Measurements from ENCODE around the gene ZBTB2.
A peak's percentile ranks its signal among the peaks of the same experiment; 100 is the strongest.

Gene ZBTB2, protein sequence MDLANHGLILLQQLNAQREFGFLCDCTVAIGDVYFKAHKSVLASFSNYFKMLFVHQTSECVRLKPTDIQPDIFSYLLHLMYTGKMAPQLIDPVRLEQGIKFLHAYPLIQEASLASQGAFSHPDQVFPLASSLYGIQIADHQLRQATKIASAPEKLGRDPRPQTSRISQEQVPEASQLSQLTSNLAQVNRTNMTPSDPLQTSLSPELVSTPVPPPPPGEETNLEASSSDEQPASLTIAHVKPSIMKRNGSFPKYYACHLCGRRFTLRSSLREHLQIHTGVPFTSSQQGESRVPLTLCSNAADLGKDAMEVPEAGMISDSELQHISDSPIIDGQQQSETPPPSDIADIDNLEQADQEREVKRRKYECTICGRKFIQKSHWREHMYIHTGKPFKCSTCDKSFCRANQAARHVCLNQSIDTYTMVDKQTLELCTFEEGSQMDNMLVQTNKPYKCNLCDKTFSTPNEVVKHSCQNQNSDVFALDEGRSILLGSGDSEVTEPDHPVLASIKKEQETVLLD

DNA sequence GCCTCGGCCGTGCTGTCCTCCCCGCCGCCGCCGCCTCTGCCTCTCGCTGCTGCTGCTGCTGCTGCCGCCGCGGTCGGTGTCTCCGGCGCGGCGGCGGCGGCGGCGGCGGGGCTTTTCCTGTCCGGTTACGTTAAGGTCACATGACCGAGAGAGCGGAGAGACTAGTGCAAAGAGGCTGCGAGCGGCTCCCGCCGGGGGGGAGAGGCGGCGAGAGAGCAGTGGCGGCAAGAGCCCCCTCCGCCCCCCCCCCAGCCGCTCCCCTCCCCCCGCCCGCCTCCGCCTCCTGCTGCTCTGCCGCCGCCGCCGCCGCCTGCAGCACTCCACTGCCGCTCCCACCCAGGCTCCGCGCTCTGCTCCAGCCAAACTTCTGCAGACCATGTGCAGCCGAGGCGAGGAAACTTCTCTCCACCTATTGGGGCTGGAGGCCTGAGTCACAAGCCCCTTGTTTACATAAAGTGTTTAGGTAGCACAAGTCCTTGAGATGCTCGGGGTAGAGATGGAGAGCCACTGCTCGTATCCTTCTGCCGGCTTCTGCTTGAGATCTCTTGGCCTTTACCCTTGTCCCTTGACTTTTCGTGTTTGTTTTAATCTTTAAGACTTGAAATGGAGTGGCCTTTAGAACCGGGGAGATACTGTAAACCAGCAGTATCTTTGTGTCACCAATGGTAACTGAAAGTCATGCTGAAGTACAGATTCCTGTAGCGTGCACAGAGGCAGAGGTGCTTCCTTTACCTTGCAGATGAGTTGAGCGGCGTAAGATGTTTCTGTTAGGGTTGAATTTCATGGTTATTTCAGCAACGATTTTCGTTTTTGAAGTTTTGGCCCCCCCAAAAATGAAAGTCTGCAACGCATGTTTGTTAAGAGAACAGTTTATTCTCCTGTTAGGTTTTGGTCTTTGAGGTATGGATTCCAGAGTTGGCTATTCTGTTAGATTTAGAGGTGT lies at the start of gene ZBTB2:
Gene ZBTB2, minus strand, starts transcription at position 89 of the 943 bp plus-strand sequence. CDS start 17,922 bp downstream, outside the sequence.
- DNase-seq = peak; percentile 71

DNA sequence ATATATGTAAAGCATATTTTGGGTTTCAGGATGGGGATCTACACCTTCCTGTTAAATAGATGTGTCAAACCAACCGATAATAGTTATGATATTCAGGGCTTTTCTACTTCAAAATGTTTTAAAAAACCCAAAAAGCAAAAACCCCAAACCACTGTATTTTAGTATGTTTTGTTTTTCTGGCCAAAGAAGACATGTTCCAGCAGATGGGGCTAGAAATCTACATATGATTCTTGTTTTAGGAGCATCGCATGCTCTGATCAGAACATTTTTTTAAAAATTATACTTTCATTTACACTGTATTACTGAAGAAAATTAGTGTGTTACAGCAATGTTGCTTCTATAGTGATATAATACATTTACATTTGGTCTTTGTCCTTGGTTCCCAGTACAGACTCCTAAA lies 49.6 kb upstream of the ZBTB2 start:
- no peak for DNase-seq

DNA sequence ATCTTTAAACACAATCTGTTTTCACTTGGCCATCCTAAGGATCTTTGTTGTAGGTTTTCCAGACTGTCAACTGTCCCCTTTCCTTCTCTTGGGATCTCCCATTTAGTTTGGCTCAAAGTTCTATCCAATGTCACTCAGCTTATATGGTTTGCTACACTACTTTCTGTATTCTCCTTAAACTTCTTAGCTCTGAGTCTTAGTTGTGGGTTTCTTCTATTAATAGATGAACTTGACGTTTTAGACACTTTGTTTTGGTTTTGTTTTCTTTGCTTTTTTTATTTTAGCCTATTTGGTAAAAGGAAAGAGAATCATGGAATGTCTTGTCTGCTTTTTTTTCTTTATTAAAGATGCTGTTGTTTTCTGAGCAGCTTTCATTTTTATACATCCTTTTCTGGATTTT lies 49.1 kb upstream of the ZBTB2 start:
- DNase-seq = no peak

DNA sequence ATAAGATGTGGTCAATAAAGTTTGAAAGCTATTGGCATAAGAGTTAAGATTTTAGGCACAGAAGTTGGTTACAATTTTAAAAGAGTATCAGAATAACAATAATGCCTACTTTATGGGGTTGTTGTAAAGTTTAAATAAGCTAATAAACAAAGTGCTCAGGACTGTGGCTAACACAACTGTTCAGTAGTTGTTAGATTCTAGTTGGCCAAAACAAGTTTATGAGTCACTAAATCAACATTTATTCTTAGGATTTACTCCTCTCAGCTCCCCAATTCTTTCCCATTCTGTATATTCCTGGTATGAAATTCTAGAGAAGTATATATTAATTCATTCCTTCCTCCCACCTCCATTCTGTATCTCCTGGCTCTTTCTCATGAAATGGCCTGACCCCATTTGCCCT lies 46.0 kb upstream of the ZBTB2 start:
- no peak for DNase-seq

DNA sequence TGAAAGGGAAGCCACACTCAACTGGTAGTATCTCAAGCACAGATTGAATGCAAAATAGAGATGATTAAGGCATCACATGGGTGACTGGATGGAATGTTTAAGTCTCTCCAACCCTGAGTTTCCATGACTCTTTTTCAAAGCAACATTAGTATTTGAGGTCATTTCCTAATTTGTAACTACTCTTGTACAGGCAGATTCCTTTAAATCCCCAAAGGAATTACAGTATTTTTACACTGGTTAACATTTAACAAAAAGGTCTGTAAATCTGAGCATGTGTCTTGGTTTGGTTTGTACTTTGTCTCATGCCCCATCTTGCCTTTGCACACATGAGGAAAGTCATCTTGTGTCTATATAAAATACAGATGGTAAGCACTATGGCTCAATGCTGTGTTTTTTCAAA lies 45.4 kb upstream of the ZBTB2 start:
- DNase-seq = no peak

DNA sequence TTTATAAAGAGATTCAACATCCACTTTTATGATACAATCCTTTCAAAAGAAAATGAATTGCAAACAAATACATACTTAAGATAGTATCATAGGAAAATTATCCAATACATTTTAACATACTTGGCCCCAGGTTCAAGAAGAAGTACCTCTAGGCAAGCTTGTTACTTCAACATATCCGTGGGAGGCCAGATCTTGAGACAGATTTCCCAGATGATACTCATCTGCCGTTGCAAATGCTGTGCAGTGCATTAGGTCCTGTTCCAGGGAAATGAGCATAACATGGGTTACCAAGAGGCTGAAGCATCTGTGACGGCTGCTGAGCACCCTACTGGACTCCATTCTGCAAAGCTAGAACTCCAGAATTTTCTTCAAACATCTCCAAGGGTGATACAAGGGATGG lies 44.9 kb upstream of the ZBTB2 start:
- DNase-seq = no peak

DNA sequence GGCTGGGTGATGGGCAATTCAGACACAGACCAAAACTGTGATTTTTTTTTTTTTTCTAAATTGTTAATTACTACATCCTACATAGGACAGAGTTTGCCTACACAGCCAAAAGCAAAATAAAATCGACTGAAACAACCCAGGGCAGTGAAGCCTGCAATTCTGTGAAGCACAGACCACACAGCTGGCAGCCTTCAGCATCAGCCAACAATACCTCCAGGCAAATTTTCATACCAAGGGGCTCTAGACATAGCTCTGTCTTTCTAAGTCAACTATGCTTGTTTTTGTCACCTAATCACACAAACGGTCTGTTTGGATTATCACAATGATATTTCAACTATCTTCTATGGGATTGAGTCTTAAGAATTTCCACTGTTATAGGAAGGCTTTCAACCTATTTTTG lies 43.0 kb upstream of the ZBTB2 start:
- no peak for DNase-seq

DNA sequence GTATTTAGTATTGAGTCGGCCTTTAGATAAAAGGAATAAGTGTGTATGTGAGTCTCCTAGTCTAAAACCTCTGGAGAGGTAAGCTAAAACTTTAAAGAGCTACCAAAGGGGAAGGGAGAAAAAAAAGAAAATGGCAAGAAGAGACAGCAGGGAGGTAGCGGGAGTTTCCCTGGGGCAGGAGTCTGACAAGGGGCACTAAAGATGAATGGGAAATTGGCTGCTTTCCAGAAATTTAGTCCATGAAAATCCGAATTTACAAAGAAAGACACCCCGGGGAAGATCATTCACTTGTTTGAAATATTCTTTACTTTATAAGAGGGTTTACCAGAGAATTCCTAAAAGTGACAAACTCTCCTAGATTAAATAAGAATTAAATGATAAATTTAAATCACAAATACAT lies 41.3 kb upstream of the ZBTB2 start:
- DNase-seq = no peak

DNA sequence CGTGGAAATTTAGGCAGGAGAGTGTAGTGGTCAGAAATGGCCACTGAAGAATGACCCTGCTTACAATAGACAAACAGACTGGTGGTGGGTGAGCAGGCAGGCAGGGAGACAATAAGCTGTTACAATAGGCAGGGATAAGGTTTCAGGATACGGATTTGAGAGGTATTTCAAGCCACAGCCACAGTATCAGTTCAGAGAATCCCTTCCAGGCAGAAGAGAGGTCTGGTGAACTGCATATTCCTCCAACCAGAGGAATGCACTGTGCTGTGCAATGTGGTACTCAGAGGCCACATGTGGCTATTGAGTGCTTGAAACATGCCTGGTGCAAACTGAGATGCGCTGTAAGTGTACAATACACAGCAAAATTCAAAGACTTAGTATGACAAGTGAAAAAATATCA lies 40.0 kb upstream of the ZBTB2 start:
- DNase-seq = no peak

DNA sequence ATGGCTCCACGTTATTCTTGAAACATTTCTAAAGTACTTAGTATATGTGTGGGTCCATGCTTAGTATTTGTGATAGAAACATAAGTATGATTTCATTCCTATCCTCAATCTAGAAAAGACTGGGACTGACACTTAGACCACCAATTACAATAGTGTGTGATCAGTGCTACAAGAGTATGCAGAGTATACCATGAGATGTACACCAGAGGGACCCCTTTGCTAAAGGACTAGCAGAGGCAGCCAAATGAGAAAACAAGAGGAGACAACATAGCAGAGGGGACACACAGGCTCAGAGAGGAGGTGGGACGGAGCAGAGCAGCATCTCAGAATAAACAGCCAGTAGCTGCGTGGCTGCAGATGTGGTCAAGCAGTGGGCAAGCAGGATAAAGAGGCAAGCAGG lies 39.5 kb upstream of the ZBTB2 start:
- DNase-seq = no peak

DNA sequence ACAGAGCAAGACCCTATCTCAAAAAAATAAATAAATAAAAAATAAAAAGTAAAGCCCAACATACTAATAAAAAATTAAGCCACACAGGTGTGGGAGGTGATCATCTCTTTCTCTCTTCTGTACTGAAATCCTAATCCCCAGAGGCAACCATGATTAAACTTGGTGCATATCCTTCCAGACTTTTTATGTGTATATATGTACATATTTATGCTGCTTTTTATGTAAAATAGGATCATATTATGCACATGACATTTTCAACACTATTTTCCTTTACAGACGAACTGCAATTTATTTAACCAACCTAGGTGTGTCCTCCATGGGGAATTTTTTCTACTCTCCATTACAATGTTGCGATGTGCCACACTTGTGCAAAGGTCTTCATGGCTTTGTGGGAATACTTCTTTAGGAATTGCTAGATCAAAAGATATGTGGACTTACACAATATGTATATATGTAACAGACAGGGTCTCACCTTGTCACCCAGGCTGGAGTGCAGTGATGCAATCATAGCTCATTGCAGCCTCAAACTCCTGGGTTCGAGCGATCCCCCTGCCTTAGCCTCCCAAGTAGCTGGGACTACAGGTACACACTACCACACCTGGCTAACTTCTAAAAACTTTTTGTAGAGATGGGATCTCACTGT lies 36.9 kb upstream of the ZBTB2 start:
- DNase-seq = no peak

DNA sequence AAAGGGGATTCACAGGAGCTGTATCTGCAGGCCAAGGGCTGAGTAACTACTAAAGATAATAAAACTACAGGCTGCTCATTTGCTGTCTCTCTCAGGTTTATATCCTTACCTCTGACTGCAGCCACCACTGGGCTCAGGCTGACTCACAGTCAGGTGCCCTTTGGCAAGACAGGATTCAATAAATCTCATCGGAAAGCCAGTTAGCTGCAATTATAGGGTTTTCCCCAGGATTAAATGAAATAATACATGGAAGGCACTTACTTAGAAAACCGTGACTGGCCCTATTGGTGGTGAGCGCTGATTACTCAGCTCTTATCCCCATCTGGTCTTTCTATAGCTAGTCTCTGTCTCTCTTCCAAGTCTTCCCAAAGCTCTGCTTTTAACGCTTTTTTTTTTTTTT lies 34.2 kb upstream of the ZBTB2 start:
- no peak for DNase-seq

DNA sequence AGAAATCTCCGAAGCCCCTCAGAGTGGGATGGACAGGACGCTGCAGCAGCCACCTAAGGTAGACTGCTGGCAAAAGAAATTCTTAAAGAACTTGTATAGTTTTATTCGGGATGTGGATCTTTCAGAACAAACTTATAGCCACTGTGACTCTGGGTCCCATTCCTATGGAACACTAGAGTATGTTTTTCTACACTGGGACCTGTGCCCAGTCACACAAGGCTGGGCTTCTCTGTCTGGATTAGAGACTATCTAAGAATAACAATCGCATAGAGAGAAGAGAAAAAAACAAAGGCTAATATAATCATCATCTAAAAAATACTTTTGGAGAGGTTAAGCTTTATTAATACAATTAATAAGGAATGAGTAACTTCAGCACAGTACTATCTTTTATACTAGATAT lies 31.6 kb upstream of the ZBTB2 start:
- DNase-seq = no peak

DNA sequence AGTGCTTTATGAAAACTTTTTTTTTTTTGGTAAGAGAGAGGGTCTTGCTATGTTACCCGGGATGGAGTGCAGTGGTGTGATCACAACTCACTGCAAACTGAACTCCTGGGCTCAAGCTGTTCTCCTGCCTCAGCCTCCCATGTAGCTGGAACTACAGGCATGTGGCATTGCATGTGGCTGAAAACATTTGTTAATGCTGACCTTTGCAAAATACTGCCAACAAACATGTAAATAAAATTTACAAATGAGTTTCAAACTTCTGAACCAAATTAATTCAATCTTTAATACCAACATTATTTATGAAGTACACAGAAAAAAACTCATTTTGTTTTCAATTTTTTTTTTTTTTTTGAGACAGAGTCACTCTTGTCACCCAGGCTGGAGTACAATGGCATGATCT lies 26.1 kb upstream of the ZBTB2 start:
- no peak for DNase-seq

DNA sequence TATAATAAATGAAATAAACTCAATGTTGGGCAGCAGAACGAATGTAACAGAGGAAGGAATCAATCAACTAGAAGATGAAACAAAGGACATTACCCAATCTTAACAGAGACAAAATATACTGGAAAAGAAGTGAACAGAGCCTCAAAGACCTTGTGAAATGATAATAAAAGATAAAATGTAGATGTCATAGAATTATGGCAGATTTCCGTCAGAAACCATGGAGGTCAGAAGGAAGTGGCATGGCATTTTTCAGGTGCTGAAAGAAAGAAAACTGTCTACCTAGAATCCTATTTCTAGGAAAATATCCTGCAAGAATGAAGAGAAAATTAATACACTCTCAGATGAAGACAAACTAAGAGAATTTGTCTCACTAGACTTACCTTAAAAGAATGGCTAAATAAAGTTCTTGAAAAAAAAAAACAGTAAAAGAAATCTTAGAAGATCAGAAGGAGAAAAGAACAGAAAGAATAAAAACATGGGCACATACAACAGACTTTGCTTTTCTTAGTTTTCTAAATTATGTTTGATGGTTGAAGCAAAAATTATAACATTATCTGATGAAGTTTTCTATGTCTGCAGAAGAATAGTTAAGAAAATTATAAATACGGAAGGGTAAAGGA lies 23.4 kb upstream of the ZBTB2 start:
- no peak for DNase-seq

DNA sequence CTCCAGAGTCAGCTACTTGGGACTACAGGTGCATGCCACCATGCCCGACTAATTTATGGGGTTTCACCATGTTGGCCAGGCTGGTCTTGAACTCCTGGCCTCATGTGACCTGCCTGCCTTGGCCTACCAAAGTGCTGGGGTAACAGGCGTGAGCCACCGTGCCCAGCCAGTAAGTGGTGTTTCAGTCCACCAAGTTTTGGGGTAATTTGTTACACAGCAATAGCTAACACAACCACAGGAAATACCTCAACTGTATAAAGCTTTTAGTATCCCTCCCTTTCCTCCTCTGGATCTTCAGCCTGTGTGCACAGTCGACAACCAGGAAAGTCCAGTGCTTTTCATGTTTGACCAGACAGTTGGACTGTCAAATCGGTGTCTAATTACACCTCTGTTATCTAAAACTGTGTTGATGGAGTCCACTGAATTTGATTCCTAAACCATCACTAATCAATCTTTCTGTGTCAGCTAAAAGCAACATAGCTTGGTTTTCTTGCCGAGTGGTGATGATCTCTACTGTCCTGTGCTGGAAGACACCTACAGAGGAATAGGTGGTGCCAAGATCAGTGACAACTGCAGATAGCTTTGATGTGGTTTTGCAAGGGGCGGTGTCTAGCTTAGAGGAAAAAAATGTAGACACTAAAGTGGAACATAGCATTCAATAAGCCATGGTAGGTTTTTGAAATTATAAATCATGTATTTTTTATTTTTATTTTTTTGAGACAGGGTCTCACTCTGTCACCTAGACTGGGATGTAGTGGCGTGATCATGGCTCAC lies 22.2 kb upstream of the ZBTB2 start:
- DNase-seq = peak; percentile 28

DNA sequence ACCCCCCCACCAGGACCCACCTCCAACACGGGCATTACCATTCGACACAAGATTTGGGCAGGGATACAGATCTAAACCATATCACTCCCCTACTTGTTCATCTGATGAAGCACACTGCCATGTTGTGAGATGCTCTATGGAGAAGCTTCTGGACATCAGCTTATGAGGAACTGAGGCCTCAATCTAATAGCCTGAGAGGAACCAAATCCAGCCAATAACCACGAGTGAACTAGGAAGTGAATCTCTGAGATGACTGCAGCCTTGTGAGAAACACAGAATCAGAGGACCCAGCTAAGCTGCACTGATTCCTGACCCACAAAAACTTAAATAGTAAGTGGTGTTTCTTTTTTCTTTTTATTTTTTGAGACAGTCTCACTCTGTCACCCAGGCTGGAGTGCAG lies 21.6 kb upstream of the ZBTB2 start:
- no peak for DNase-seq

DNA sequence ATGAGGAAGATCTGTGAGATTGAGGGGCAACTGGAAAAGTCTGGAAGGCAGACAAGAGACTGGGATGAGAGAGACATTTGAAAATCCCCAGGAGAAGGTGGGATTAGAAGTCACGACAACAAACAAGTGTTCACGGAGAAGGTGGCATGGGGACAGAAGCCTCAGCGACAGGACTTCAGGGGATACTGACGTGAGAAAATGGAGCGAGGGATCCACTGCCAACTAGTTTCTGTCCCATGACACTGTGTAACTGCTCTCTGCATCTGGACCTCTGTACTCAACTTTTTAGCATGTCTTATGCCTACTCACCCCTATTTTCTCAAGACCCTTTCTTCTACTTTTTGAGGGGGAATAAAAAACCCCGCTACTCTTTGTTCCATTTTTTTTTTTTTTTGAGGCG lies 18.3 kb upstream of the ZBTB2 start:
- no peak for DNase-seq

DNA sequence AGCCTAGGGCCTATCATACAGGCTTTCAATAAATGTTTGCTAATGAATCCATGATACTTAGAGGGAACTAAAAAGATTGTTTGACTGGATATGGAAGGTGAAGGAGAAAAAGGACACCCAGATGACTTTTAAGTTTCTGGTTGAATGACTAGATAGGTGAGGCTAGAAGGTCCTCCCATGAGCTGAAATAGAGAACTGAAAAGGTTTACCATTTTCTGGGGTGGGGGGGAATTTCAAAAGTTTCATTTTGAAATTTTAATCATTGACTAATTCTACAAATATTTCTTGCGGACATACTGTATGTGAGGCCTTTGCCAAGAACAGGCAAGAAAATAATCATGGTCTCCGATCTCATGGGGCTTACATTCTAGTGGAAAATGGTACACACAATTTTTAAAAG lies 17.9 kb upstream of the ZBTB2 start:
- DNase-seq = no peak

DNA sequence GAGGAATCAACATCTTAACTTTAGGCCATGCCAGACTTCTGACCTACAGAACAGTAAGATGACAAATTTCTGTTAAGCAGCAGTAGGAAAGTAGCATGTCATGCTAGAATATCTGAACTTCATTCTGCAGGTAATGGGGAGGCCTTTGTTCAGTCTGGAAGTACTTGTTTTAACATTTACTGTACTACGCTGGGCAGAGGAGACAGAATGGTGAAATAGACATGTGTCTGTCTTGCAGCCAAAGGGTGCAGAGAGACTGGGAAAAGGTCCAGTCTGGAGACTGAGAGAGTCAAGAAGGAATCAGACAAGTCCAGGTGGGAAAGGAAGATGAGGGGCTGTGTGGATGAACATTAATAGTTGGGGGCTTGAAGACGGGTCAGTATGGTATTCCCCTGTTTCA lies 17.5 kb upstream of the ZBTB2 start:
- DNase-seq = no peak

DNA sequence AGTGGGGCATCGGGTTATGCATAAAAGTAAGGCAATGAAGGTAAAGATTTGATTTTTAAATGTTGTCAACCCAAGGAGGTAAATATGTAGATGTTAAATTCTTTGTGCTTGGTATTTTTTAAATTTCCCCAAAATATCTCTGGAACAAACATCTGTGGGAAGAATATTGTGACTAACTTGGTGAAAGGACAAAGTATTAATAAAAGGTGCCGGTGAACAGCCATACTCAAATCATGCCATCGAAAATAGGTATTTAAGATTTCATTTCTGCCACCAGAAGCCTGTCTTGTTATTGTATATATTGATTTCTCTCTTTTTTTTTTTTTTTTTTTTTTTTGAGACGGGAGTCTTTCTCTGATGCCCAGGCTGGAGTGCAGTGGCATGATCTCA lies 12.6 kb upstream of the ZBTB2 start:
- no peak for DNase-seq

DNA sequence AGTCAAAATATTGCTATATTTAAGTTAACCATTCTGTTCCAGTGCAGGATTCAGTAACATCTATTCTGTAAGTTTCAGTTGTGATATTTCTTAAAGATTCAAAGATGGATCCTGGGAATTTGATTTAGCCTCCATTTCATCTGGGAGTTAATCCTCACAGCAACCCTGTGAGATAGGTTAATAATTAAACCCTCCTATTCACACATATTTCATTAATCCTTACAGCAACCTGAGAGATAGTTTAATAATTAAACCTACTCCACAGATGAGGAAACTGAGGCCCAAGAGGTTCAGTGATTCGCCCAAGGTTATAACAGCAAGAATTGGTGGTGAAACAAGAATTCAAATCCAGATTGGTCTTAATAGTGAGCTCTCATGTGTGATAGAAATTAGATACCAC lies 10.9 kb upstream of the ZBTB2 start:
- no peak for DNase-seq

All from stimulated activated CD4-positive, alpha-beta T cell treated with anti-CD3 and anti-CD28 coated beads, Interleukin-15, amount 100 ng/mL, for 24 hours (primary cell).